Measurements from ENCODE around the gene MMAB. TPM values are rescaled to one million over a fixed set of nuclear protein-coding genes. Genes with fewer than 3 reads are reported as not detected.

MMAB gene
- total RNA-seq, 2 donors from 2014 or later: 31.0 to 51.3 TPM

Other genes starting within 250 kb of the MMAB start
- under 1 TPM; 0.20 to 0.31 TPM for gene MYO1H, start 225.6 kb downstream of the MMAB start, total RNA-seq
- gene KCTD10, start 96.2 kb downstream of the MMAB start, total RNA-seq: 10 to 100 TPM; 62.8 to 86.8 TPM
- 10 to 100 TPM; 47.7 to 50.7 TPM for gene UBE3B, start 95.9 kb downstream of the MMAB start, total RNA-seq
- 10 to 100 TPM; 23.1 to 47.2 TPM for gene MVK, start 290 bp upstream of the MMAB start, total RNA-seq
- gene FAM222A, start 140.3 kb upstream of the MMAB start, total RNA-seq: 1 to 10 TPM; 3.0 to 4.7 TPM

All from left colon (tissue), 2 donors.